Stimulated activated naive CD8-positive, alpha-beta T cell treated with anti-CD3 and anti-CD28 coated beads, Interleukin-15, Interleukin-2, amounts not matched to agents 100 U/mL and 50 U/mL, for 24 hours (primary cell): Measurements from ENCODE around the gene MAD1L1.
"Not testable (repeated sequence)": the region's sequence is repeated elsewhere in the genome, so short reads cannot be mapped to it uniquely, and the experiment has no call there.

ENCODE experiments used
- ATAC-seq: fragments of 150-1000 bp; cut with Tn5 transposase; one replicate; pipeline ENCODE4 v1.10.0; 2021
- DNase-seq: peaks from one replicate; pipeline ENCODE4 v3.0.0; 2021

MAD1L1 gene

DNA sequence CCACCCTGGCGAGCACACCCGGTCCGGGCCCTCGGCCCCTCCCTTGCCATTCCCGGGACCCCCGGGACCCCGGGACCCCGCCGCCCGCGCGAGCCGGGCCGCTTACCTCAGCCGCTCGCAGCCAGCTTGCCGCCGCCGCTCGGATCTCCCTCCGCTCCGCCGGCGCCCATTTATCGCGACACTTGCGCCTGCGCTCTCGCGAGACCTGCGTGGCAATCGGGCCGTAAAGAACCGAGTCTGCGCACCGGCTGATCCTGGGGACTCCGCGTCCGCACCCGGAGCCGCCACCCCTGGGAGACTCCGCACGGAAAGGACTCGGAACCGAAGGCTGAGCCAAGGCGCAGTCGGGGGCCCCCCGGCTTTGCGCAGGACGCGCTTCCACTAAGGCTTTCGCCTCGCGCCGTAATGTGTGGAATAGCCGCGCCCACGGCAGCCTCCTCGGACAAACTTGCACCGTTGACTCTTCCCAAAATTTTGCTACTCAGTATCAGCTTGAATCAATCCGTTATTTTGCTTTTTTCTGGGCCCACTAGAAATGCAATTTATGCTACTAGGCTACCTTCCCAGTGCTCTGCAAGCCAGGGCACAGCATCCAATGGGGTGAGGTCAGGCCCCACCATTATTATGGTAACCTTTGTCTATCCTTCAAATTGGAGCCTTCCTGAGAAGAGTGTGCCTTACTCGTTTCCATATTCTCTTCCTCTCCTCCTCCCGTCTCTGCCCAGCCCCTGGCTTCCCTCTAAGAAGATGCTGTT lies at the start of gene MAD1L1:
MAD1L1 (minus strand) TSS at position 180 of the 755 bp plus-strand sequence. CDS start 2,812 bp downstream, outside the sequence.
- peak; percentile 89 for ATAC-seq
- peak; percentile 91 for DNase-seq

DNA sequence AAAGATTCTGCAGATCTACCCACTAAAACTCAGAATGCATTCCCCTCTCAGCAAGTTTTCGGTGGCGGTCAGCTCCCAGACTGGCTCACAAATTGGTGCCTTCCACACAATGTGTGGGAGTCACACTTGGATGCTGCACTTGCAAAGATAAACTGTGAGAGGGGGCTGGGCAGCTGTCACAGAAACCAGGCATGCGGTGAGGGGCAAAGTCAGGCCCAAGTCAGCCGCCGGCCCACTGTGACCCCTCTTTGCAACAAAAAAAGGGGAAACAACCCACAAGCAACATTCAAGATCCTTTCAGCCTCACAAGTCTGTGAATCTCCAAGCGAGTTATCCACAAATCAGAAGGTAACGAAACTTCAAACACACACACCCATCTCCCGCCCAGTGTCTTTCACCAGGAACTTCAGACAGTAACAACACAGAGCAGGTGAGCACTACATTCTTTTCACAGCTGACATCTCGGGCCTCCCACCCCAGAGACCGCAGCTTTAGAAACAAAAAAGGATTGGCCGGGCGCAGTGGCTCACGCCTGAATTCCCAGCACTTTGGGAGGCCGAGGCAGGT lies 49.5 kb upstream of the MAD1L1 start:
- ATAC-seq (no peak), DNase-seq (no peak)

DNA sequence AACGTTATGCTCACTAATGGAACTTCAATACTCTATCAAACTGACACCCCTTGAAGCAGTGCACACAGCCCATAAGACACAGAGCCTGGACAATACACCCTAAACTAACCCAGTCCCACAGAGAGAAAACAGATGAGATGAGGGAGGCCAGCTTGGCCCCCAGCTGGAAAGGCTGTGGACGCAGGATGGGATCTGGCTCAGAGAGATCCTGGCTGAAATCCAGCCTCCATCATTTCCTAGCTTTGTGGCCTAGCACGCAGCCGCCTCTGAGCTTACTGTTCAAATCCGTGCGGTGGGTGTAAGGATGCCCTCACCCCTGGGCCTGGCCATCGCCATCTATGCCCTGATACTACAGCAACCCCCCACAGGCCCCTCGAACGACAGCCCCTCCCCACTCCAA lies 48.8 kb upstream of the MAD1L1 start:
- no peak for ATAC-seq
- DNase-seq, result no peak

DNA sequence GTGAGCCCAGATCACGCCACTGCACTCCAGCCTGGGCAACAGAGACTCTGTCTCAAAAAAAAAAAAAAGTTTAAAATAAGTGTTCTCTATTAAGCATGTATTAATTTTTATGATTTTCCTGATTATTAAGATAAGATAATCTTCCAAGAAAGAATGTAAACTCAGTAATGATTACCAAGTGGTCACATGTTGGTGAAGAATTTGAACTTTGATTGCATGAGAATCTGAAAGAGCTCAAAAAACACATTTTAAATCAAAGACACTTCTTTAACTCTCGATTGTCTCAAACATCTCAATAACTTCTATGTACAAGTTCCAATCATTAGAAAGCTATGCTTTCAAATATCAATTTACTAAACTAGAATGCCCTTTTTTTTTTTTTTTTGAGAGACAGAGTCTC lies 47.7 kb upstream of the MAD1L1 start:
- ATAC-seq (no peak), DNase-seq (no peak)

DNA sequence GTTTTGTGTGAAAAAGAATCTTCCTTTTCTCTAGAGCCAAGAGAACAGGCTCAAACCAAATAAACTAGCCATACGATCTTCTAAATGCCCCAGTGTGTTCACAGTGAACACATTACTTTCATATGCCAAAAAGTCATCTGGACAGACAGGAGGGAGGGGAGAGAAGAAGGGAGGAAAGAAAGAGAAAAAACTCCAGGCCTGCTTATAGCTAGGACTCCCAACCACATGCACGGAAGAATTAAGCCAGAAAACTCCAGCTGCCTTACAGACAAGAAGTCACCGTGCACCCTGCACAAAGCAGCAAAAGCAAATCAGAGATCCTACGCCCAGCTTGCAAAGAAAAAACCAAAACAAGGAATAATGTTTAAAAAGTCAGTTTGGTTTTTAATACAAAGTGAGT lies 47.2 kb upstream of the MAD1L1 start:
- DNase-seq, result no peak
- ATAC-seq, result no peak

DNA sequence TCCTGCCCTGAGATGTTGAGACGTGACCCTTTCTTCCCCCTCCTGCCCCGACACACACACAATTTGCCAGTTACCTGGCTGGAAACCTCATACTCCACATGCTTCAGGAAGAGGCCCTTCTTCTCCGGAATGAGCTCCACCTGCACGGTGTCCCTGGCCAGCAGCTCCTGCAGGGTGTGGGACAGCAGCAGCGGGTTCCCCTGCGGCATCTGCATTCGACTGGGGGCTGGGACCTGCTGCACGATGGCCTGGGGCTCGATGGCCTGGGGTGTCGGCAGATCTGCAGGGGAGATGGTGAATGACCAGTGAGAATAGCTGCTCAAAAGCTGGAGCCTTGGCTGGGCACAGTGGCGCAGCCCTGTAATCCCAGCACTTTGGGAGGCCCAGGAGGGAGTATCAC lies 45.3 kb upstream of the MAD1L1 start:
- no peak for ATAC-seq

DNA sequence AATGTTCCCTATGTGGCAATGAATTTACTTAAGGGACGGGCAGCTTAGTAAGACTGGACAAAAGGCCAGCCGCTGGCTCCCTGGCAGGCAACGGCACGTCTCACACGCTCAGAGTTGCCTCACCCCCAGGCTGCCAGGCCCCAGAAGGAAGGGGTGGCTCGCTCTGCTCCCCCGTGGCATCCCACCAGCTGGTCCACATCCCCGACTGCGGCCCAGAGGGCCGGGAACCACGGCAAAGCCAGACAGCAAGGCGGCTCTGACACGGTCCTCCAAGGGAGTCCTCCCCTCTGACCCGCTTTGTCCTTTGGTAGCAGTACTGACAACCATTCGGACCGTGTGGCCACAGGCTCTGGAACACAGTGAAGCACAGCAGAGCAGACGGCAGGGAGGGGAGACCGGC lies 43.4 kb upstream of the MAD1L1 start:
- ATAC-seq (no peak), DNase-seq (no peak)

More for the DNA sequence above, 45.3 kb upstream of the MAD1L1 start:
- no peak for DNase-seq

DNA sequence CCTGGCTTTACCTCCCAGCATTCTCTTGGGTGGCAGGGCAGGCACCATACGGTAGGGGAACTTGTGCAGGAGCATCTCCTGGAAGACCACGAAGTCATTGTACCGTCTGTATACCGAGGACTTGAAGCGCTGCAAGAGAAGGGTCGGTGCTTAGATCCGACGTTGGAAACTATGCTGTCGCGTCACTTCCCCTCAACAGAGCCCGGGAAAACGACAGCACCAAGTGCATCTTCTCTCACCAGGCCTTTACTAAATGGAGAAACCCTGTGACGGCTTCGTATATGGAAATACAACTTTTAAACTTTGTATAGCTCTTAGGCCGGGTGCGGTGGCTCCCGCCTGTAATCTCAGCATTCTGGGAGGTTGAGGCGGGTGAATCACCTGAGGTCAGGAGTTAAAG lies 42.4 kb upstream of the MAD1L1 start:
- no peak for DNase-seq
- no peak for ATAC-seq

DNA sequence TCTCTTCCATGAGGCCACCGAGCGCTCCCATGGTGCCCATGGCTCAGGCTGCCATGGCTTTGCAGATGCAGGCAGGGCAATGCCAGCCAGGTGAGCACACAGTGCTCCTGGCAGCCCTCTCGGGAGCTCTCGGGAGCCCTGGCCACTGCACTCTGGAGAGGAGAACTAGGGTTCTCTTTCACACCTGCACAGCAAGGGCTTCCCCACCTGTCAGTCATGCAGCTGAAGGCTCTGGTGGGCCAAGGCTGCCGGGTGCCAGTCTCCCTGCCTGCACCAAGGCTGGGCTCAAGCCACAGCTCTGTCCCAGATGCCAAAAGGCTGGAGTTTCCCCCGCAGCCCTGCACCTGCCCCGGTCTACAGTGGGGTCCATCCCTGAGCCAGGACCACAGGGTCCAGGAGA lies 41.9 kb upstream of the MAD1L1 start:
- ATAC-seq (peak; percentile 31), DNase-seq (no peak)

DNA sequence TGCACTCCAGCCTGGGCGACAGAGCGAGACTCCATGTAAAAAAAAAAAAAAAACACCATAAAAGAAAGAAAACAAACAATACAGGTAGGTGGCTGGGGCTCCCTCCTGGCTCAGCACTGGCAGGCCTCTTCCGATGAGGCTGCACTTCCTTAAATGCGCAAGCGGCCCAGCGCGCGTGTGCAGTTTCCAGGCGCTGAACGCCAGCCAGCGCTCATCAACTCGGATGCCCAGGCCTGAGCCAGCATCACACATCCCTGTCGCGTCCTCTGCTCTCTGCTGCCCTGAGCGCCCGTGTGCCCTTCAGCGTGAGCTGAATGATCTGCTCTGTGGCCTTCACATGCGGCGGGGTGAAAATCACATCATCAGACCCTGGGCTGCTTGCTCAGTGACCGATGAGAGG lies 41.1 kb upstream of the MAD1L1 start:
- no peak for DNase-seq
- ATAC-seq, result no peak

DNA sequence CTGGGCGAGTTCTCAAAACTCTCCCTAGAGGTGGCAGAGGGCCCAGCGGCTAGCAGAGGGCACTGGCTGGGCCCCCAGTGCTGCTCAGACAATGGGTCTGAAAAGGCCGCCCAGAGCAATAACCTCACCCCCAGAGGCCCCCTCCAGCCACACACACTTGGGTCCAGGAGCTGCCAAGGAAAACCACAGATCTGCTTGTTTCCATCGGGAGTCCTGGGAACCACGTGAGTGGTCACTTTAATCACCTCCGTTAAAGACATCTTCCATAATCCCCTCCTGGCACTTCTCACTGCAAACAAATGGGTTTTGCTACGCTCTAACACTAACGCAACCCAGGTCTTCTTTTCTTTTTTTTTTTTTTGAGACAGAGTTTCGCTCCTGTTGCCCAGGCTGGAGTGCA lies 39.3 kb upstream of the MAD1L1 start:
- ATAC-seq, result no peak
- DNase-seq, result no peak

DNA sequence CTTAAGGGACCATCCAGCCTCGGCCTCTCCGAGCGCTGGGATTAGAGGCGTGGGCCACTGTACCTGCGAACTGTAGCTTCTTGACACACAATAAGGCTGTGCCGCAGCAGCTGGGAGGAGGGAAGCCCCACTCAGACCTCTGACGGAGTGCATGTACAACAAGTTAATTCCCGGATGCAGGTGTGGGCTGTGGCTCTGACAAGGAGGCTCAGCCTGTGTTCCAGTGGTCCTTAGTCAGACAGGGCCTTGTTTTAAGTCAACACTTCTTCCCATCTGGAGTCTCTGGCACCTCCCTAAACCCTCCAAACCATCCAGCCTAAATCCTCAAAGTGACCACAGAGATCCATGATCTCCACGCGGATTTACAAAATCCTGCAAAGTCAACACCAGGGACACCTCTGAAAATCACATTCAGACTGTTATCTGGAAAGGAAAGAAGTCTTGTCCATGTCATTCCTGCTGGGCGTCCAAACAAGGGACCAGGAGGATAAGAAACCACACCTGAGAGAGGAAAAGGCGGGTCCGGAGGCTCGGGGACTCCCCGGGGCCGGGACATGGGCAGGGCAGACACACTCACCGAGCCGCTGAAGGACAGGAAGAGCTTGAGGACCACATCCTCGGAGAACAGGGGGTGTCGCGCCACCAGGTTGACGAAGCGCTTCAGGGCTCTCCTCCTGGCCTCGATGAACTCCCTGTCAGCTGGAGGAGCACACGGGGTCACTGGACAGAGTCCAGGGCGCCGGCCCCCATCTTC lies 38.7 kb upstream of the MAD1L1 start:
- ATAC-seq (no peak), DNase-seq (no peak)

DNA sequence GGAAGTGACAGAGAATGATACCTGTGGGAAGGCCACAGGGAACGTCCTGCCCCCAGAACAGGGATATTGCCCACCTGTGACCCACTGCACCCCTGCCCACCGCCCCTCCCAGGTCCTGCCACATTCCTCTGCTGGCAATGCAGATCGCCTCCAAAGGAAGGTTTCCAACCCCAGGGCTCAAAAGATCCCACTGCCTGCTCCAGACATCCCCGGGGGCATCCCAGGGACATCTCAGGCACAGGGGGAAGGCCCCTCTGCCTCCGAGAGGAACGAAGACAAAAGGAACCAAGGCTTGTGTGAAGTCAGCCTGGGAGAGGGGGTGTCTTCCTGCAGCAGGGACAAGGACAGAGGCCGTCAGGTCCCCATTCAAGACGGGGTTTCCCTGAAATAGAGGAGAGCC lies 37.8 kb upstream of the MAD1L1 start:
- no peak for ATAC-seq

DNA sequence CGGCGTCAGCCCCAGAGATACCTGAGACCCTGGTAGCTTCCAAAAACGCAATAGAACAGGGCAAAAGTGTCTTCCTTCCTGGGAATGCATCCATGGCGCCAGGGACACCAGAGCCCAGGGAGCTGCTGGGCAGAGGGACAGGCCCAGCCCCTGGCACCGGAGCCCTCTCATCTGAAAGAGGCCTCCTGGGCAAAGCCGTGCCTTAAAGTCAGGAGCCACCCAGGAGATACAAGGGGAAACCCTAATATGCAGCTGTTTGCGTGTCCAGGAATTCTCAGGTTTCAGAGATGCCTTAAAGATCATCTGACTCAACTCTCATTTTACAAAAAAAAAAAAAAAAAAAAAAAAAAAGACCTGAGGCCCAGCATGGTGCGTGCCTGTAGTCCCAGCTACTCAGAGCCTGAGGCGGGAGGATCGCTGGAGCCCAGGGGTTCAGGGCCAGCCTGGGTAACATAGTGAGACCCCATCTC lies 37.3 kb upstream of the MAD1L1 start:
- DNase-seq (no peak), ATAC-seq (no peak)

More for the DNA sequence above, 37.8 kb upstream of the MAD1L1 start:
- no peak for DNase-seq

DNA sequence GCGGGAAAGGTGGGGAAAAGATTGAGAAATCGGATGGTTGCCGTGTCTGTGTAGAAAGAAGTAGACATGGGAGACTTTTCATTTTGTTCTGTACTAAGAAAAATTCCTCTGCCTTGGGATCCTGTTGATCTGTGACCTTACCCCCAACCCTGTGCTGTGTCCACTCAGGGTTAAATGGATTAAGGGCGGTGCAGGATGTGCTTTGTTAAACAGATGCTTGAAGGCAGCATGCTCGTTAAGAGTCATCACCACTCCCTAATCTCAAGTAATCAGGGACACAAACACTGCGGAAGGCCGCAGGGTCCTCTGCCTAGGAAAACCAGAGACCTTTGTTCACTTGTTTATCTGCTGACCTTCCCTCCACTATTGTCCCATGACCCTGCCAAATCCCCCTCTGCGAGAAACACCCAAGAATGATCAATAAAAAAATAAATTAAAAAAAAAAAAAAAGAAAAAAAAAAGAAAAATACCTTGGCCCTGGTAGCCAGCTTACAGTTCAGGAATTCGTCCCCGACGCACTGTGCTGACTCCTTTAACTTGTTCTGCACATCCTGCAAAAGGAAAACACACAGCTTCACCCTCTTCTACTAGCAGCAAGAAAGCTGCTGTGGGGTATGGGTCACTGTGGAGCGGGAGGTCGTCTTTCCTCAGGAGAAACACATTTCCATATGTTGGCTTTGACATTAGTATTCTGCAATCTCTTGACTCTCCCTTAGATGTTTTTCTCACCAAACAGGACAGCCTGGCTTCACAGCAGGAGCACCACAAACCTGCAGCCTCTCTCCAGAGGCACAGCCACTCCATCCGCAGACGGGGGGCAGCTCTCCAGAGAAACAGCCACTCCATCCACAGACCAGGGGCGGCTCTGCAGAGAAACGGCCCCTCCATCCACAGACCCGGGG lies 36.6 kb upstream of the MAD1L1 start:
- DNase-seq, ATAC-seq: not testable (repeated sequence)

DNA sequence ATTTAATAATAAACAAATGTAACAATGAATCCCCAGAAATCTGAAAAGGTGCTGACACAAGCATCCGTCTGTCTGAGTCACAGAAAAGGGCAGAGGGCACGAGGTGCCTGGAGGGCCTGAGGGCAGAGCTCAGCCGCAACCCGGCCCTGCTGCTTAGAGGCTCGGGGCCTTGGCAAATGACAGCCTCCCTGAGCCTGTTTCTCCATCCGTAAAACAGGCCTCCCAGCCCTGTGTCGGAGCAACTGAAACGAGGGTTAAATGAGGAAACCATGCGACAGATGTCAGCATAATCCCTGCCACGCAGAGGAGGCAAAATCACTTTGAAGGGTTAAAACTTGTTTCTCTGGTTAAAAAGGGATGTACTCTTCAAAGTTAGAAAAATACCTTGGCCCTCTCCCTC lies 34.2 kb upstream of the MAD1L1 start:
- no peak for ATAC-seq
- DNase-seq, result no peak

DNA sequence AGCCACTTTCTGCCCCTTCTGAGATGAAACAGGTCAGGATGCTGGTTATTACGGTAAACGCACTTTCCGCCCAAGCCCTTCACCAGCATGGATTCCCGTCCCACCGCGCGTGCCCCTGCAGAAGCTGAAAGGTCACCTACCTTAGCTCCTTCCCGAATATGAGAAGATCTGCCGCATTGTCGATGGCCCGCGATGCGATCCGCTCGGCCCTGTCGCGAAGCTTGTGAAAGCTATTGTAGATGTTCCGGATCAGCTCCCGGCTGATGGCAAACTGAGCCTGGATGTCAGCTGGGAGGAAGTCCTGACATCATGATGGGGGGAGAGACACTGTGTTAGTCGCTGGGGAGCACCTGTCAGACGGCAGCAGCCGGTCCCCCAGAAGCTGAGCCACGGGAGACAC lies 31.4 kb upstream of the MAD1L1 start:
- DNase-seq (no peak), ATAC-seq (no peak)

DNA sequence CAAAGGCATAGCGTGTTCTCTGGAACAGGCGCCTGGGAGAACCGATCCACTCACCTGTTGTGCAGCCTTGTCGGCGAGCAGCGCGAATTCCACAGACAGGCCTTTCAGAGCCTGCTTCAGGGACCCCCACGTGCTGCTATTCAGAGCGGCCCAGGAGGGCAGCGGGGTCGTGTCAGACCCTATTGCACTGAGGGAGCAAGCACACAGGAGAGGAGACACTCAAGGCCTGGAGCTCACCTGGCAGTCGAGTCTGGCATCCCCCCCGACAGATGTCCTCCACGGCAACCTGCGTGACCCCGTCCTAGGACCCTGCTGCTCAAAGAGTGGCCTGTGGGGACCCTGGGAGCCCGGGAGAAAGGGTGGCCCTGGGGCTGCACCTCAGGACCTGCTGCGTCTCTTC lies 30.4 kb upstream of the MAD1L1 start:
- DNase-seq (no peak), ATAC-seq (no peak)

DNA sequence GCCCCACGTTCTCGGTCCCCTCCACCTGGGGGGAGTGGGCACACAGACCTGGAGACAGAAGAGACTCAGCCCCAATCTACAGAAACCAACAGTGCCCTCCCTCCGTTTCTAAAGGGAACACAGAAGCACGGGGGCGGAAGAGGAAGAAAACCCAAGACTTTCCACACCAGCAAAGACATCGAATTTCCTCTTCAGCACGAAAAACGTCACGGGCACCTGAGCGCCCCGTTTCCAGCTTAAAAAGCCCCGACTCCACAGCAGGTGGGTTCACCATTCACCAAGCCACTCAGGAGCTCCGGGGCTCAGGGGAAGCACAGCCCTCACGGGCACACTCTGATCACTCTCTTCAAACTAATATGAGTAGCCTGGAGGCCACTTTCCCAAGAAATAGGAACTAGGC lies 28.9 kb upstream of the MAD1L1 start:
- DNase-seq (peak; percentile 36), ATAC-seq (peak; percentile 52)

DNA sequence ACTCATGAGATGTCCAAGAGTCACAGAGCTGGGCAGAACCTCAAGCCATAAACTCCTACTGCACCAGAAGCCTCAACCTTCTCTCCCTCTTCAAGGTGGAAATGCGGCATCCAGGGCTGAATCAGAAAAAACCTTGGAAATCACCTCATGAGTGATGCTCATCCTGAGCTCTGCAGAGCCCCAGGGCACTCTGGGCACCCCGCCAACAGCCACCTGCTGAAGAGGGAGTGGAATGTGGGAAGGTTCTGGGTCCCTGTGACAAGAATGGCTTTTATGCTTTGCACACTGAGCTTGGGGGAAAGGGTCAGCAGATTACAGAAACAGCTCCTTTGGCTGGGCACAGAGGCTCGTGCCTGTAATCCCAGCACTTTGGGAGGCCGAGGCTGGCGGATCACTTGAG lies 28.1 kb upstream of the MAD1L1 start:
- ATAC-seq (no peak), DNase-seq (no peak)

DNA sequence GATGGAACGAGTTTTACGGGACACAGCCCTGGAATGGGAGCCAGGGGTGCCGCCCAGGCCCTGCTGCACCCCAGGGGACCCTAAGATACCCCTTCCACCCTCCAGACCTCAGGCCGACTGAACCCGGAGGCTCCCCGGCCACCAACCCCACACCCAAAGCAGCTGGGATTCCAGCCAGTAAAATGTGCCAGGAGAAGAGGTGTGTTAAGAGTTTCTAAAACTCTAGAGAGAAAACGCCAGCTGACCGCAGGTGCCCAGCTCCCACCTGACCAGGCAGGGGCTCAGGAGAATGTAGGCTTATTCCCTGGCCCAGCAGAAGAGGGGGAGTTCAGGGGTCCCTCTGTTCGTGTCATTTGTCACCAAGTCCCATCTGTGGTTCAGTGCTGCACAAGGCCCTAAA lies 26.7 kb upstream of the MAD1L1 start:
- no peak for ATAC-seq
- DNase-seq, result no peak

DNA sequence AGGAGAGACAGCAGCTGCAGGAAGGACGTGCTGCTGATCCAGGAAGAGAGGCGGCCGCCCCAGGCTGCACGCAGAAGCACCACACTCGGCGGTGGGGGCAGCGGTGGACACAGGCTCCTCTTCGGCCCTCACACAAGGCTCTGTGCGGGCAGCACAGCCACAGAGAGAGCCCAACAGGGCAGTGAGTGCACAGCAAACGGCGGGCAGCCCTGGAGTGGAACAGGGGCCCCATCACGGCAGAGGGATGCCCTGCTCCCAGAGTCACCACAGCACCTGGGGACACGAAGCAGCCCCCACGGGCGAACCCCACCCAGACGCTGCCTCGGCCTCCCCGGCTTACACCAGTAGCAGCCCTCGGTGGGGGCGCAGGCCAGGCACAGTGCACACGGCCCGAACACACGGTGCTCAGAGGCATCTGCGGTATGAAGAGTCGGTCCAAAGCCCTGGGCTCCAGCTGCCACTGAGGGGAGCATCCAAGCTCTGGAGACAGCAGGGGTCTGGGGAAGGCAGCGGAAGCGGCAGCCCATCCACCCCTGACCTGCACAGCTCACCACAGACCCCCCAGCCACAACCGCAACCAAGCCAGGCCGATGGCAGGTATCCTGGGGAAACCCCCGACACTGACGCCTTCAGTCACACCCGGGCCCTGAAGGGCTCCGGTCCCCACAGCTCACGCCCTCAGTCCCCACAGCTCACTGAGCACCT lies 26.1 kb upstream of the MAD1L1 start:
- ATAC-seq, result no peak

More for the DNA sequence above, 26.1 kb upstream of the MAD1L1 start:
- no peak for DNase-seq
